HG02885 (cell line): ENCODE measurements around the gene TEX53.

Source experiments
- ATAC-seq: cut with Tn5 transposase; IDR thresholded peaks from one replicate; pipeline ENCODE4 v1.9.1; 2021; ENCODE audit warnings: mild to moderate bottlenecking; ENCODE audit not compliant: unreplicated experiment, poor library complexity

The TEX53 gene

DNA sequence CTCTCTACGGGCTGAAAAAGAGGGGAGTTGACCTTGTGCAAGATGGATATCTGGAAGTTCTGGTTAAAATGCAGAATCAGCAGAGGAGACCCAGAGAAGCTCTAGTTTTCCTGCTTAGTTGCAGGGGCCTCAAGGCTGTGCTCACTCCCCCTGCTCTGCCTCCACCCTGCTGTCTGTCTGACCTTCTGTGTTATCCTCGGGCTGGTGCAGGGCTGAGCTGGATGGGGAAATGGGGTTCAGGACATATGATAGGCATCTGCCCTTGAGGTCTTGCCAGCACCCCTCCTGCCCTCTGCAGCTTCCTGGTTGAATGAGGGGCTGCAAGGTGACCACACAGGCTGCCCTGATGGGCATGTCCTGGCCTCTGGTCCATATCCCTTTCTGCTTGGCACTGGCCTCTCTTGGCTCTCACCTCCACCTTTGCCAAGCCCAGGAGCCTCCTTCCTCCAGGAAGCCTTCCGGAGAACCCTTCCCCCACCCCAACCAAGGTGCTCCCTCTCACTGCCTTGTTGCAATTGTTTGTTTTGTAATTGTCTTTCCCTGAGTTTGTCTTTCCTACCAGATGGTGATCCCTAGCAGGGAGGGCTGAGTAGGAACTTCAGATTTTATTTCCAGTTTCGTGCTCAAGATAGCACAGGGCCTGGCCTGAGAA, 45.2 kb downstream of the TEX53 start:
- ATAC-seq, result no peak

DNA sequence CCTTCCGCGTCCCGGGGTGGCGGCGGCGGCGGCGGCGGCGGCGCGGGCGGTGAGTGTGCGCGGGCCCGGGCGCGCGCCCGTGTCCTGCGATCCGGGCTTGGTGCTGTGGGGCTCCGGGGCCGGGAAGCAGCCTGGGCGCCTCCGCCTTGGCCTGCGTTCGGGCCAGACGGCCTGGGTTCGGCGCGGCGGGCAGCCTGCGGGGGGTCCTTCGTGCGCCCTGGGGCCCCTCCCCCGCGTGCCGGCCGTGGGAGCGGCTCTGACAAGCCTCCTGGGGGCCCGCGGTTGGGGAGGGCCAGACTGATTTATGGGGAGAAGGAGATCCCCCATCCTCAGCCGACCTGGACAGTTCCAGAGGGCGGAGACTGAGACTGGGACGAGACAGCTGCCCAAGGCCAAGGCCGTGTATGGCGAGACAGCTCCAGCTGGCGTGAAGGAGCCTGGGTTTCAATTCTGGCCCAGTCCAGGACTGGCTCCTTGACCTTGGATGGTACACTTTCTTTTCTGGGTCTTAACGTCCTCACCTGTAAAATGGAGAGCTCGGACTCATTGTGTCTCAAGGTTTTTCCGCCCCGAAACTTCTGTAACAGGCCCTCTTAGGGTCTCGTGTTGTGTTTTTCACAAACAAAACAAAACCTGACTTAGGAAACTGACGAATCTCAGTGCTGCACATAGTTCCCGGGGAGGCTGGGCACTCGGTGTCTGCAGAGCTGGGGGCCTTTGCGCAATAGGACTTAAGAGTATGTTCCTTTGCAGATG, 45.9 kb downstream of the TEX53 start:
- peak; percentile 42 for ATAC-seq

DNA sequence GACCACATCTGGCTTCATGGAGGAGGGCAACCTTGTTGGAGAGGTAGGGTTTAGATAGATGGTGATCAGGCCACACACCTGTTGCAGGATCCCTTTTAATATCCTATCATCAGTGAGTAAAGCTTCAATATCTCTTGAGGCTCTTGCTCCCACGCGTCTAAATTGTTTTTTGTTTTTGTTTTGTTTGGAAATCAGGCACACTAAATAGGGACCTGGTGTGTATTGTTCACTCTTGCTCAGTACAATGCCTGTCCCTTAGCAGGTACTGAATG, 49.1 kb downstream of the TEX53 start:
- no peak for ATAC-seq

- ATAC-seq, result peak; percentile 32
These were observed 49.7 kb downstream of the TEX53 start for GRCh38 chr9:114607671-114608524.

DNA sequence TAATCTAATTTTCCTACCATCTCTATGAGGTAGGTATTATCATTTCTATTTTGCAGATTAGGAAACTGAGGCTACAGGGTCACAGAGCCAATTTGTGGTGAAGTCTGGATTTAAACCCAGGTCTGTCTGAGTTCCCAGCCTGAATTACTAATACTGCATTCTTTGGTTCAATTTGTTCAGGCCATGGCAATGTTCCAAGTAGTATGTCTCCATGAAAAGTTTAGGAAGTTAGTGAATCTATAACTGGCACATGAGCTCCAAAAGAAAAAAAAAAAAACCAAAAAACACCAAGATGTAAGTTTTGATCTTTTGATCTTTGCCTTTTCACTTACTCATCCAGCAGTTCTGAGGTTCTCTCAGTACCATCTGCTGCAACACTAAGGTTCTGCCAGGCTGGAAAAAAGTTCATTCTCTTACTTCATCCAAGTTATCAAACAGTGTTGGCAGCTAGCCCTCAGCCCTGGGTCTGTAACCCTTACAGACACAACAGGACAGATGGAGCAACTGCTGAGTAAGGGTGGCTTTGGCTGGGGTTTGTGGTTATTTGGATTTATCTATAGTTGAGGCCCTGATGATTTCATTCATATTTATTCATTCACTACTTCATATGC, 50.9 kb downstream of the TEX53 start:
- ATAC-seq, result no peak
